Tibial nerve (tissue), 4 donors: Measurements from ENCODE around the gene TMEM44. TPM values are rescaled to one million over a fixed set of nuclear protein-coding genes. Genes with fewer than 3 reads are reported as not detected.
A peak's percentile ranks its signal among the peaks of the same experiment; 100 is the strongest.
"Not testable (repeated sequence)": the region's sequence is repeated elsewhere in the genome, so short reads cannot be mapped to it uniquely, and the experiment has no call there.

Source experiments
- DNase-seq, 2 donors: peaks; one replicate each; pipeline ENCODE4 v3.0.0-alpha.2; 2019; ENCODE audit warnings: low spot score in 2 of 2
- H3K27ac ChIP-seq, 4 donors: fragments of 200-600 bp; sonication (generic) in 3 of 4; one replicate each; pipeline ENCODE4 v1.5.1; 2017 to 2019; ENCODE audit warnings: mild to moderate bottlenecking in 1 of 4
- H3K27me3 ChIP-seq, 2 donors: fragments of 200-600 bp; sonication (generic) in 1 of 2; one replicate each; pipeline versions ENCODE4 v1.5.1 to v1.6.0; 2017 to 2019
- H3K36me3 ChIP-seq, 3 donors: fragments of 200-600 bp; sonication (generic); one replicate each; pipeline ENCODE4 v1.5.1; 2018 to 2019
- H3K4me1 ChIP-seq, 4 donors: fragments of 200-600 bp; sonication (generic) in 3 of 4; one replicate each; pipeline ENCODE4 v1.5.1; 2017 to 2019
- H3K4me3 ChIP-seq, 4 donors: fragments of 200-600 bp; sonication (generic) in 3 of 4; one replicate each; pipeline ENCODE4 v1.5.1; 2017 to 2019; ENCODE audit warnings: mild to moderate bottlenecking in 1 of 4, moderate library complexity in 1 of 4
- H3K9me3 ChIP-seq, 4 donors: fragments of 200-600 bp; sonication (generic) in 3 of 4; one replicate each; pipeline ENCODE4 v1.5.1; 2017 to 2019
- EP300 ChIP-seq, 2 donors: sonication (generic); formaldehyde crosslinking; IDR thresholded peaks; one replicate each; pipeline ENCODE4 v1.6.1; 2017; ENCODE audit warnings: antibody characterized with exemption in 2 of 2, mild to moderate bottlenecking in 1 of 2
- POLR2A ChIP-seq, 2 donors: fragments of 450-650 bp; IDR thresholded peaks; one replicate each; pipeline ENCODE4 v1.6.1; 2017; ENCODE audit warnings: antibody characterized with exemption in 2 of 2, mild to moderate bottlenecking in 2 of 2, moderate library complexity in 2 of 2
- WGBS, 2 donors: methylation state at CpG; one replicate each; pipeline ENCODE4 v1.1.5; 2018; 5-methylcytosine and 5-hydroxymethylcytosine counted together
- total RNA-seq, 4 donors: library from RNA; depleted of rRNA; stranded (reverse); fragments of >200 nt; gene quantifications; one replicate each; pipeline ENCODE4 v1.1.0, GENCODE V29; 2016
- TF ChIP-seq, protein P1 (sequence below), 5 experiments: fragments of 200-600 bp in 3 of 5; fragments of 450-650 bp in 2 of 5; sonication (generic) in 3 of 5; IDR thresholded peaks; one replicate each; pipeline ENCODE4 v1.5.1; 2016 to 2019; ENCODE audit warnings: antibody characterized with exemption in 5 of 5, mild to moderate bottlenecking in 3 of 5, moderate library complexity in 2 of 5

Gene TMEM44
- total RNA-seq, 4 donors from 2014 or later: 14.9 to 17.4 (median 16.5) TPM

- TF ChIP-seq, protein P1, sequence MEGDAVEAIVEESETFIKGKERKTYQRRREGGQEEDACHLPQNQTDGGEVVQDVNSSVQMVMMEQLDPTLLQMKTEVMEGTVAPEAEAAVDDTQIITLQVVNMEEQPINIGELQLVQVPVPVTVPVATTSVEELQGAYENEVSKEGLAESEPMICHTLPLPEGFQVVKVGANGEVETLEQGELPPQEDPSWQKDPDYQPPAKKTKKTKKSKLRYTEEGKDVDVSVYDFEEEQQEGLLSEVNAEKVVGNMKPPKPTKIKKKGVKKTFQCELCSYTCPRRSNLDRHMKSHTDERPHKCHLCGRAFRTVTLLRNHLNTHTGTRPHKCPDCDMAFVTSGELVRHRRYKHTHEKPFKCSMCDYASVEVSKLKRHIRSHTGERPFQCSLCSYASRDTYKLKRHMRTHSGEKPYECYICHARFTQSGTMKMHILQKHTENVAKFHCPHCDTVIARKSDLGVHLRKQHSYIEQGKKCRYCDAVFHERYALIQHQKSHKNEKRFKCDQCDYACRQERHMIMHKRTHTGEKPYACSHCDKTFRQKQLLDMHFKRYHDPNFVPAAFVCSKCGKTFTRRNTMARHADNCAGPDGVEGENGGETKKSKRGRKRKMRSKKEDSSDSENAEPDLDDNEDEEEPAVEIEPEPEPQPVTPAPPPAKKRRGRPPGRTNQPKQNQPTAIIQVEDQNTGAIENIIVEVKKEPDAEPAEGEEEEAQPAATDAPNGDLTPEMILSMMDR (IDR thresholded peaks at IDR 0.05): no peak
- no peak for TF ChIP-seq EP300 (IDR thresholded peaks at IDR 0.05)
- no peak for TF ChIP-seq POLR2A (IDR thresholded peaks at IDR 0.05)
- no peak overlapping the region for H3K4me3 ChIP-seq
- no peak for DNase-seq
- no peaks in the 10 kb centered on the region for H3K27me3 ChIP-seq
- no peaks in the 10 kb centered on the region for H3K36me3 ChIP-seq
- no peak overlapping the region for H3K27ac ChIP-seq
- H3K4me1 ChIP-seq: no peaks in the 10 kb centered on the region
- H3K9me3 ChIP-seq: no peaks in the 10 kb centered on the region
- 66 to 79% methylated on average over 3 of the region's 3 CpGs for WGBS, 2 donors
Measured at GRCh38 chr3:194547042-194547441, 86.2 kb downstream of the TMEM44 start.

GRCh38 chr3:194545538-194545937 lies 87.7 kb downstream of the TMEM44 start:
- not testable (repeated sequence) for H3K4me1 ChIP-seq, H3K27ac ChIP-seq, H3K9me3 ChIP-seq, DNase-seq, H3K27me3 ChIP-seq, H3K36me3 ChIP-seq, H3K4me3 ChIP-seq
- WGBS, 2 donors: 96 to 99% methylated on average over 7 of the region's 7 CpGs

- Histone ChIP-seq H3K36me3 (no peaks in the 10 kb centered on the region), H3K27ac (no peak overlapping the region), H3K4me1 (peaks cover 0 to 7% (median 0%) of the 10 kb centered on the region in 4 donors), H3K9me3 (no peaks in the 10 kb centered on the region), H3K4me3 (no peak overlapping the region), H3K27me3 (no peaks in the 10 kb centered on the region)
- no peak for DNase-seq
- TF ChIP-seq EP300 (IDR thresholded peaks at IDR 0.05) (no peak), POLR2A (IDR thresholded peaks at IDR 0.05) (no peak)
- TF ChIP-seq, protein P1 (IDR thresholded peaks at IDR 0.05): no peak
- WGBS, 2 donors: 79 to 85% methylated on average over 8 of the region's 8 CpGs
Measured at GRCh38 chr3:194543550-194543949, 89.7 kb downstream of the TMEM44 start.

GRCh38 chr3:194541483-194541882 lies 91.7 kb downstream of the TMEM44 start:
- no peaks in the 10 kb centered on the region for H3K9me3 ChIP-seq
- H3K36me3 ChIP-seq: no peaks in the 10 kb centered on the region
- no peaks in the 10 kb centered on the region for H3K27me3 ChIP-seq
- H3K4me1 ChIP-seq: peaks cover 0 to 19% (median 2%) of the 10 kb centered on the region in 4 donors
- TF ChIP-seq, protein P1 (IDR thresholded peaks at IDR 0.05): no peak
- TF ChIP-seq EP300 (IDR thresholded peaks at IDR 0.05): no peak
- no peak overlapping the region for H3K27ac ChIP-seq
- DNase-seq: no peak
- WGBS, 2 donors: 89% methylated on average over 8 of the region's 8 CpGs
- no peak overlapping the region for H3K4me3 ChIP-seq

DNA sequence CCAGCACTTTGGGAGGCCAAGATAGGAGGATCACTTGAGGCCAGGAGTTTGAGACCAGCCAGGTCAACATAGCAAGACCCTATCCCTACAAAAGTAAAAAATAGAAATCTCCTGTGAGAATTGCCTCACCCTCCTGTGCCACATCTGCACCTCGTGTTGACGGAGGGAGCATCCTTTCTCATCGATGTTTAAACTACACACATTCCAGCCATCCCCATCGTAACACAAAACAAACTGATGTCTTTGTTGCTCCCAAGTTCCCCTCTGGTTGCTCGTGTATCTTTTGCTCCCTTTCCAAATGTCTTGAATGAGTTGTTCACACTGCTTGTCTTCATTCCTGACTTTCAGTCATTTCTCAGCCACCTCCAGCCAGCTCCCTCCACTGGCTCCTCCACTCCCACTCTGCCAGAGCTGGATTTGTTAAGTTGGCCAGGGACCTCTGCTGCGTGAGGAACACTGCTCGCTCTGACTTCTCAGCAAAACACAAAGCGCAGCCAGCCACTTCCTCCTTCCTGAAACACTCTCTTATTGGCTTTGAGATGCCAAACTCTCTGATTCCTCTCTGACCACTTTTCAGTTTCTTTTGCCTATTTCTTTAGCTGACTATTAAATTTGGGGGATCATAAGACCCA lies 92.8 kb downstream of the TMEM44 start:
- H3K4me3 ChIP-seq: no peak overlapping the region
- TF ChIP-seq EP300 (IDR thresholded peaks at IDR 0.05): no peak
- no peak for TF ChIP-seq POLR2A (IDR thresholded peaks at IDR 0.05)
- TF ChIP-seq, protein P1 (IDR thresholded peaks at IDR 0.05): no peak

More for the DNA sequence above, 92.8 kb downstream of the TMEM44 start:
- H3K27me3 ChIP-seq: no peaks in the 10 kb centered on the region
- H3K36me3 ChIP-seq: no peaks in the 10 kb centered on the region
- whole genome bisulfite sequencing, 2 donors: 43 to 57% methylated on average over 8 of the region's 8 CpGs
- H3K9me3 ChIP-seq: no peaks in the 10 kb centered on the region
- peak in 1 of 2 donors; percentile 16 for DNase-seq
- peaks cover 0 to 19% (median 2%) of the 10 kb centered on the region in 4 donors for H3K4me1 ChIP-seq
- peak overlapping the region in 2 of 4 donors; percentile 41 to 57 for H3K27ac ChIP-seq
